Mucosa of descending colon (tissue), 3 donors: ENCODE measurements around the gene ISYNA1. TPM values are rescaled to one million over a fixed set of nuclear protein-coding genes. Genes with fewer than 3 reads are reported as not detected.

Experiments used
- ATAC-seq: fragments of 200-7000 bp; cut with Tn5 transposase; one replicate; pipeline ENCODE4 v1.9.1; 2020; ENCODE audit warnings: mild to moderate bottlenecking, moderate library complexity
- DNase-seq, 3 donors: peaks; one replicate each; pipeline ENCODE4 v3.0.0-alpha.2; 2020
- H3K36me3 ChIP-seq: fragments of 200-600 bp; one replicate; pipeline ENCODE4 v1.8.0; 2021; ENCODE audit warnings: low read depth, mild to moderate bottlenecking
- H3K4me1 ChIP-seq: fragments of 200-600 bp; one replicate; pipeline ENCODE4 v1.8.0; 2021; ENCODE audit warnings: low read depth, mild to moderate bottlenecking
- H3K4me3 ChIP-seq: fragments of 200-600 bp; one replicate; pipeline ENCODE4 v1.8.0; 2021; ENCODE audit warnings: mild to moderate bottlenecking
- H3K9me3 ChIP-seq: fragments of 200-600 bp; one replicate; pipeline ENCODE4 v1.8.0; 2021; ENCODE audit warnings: mild to moderate bottlenecking
- CTCF ChIP-seq: fragments of 200-600 bp; IDR thresholded peaks from one replicate; pipeline ENCODE4 v1.8.0; 2022; ENCODE audit warnings: antibody characterized with exemption, mild to moderate bottlenecking
- intact Hi-C, 2 donors: fragments of 100-400 bp; cut with DNase I in 1 of 2; cut with micrococcal nuclease in 1 of 2; formaldehyde crosslinking; loops; one replicate each; pipeline versions ENCODE4 v1.11.0 to v1.11.1; 2022; cut with DNase I, micrococcal nuclease
- total RNA-seq, 3 donors: library from RNA; stranded (reverse); fragmentation: NEBNext Ultra II Directional in 2 of 3; extraction: Animal tissue kit (Norgen Biotek cat#: 25700) in 2 of 3; gene quantifications; one replicate each; pipeline versions ENCODE4 v1.2.1 to v1.2.4, GENCODE V29; 2021 to 2023
- donor health status: DM: no; HTN: no; CAD: no; lungs with moderate emphysema.
- donor health status: DM: no; HTN: no; CAD: no.
- donor health status: DM: no; HTN: yes; CAD: no.

Gene ISYNA1
- total RNA-seq, 3 donors from 2014 or later = 10.2 to 20.0 (median 13.2) TPM

- ATAC-seq (no peak), DNase-seq (no peak)
- Histone ChIP-seq H3K4me3 (no peak overlapping the region), H3K36me3 (no peaks in the 10 kb centered on the region), H3K9me3 (no peaks in the 10 kb centered on the region), H3K4me1 (peaks cover 11% of the 10 kb centered on the region)
- TF ChIP-seq CTCF = no peak
- intact Hi-C loops = no loop called here
Measured at GRCh38 chr19:18391509-18392075, 46.3 kb downstream of the ISYNA1 start.

GRCh38 chr19:18390065-18390907 lies 47.6 kb downstream of the ISYNA1 start:
- no peak for TF ChIP-seq CTCF
- Histone ChIP-seq H3K4me3 (no peak overlapping the region), H3K4me1 (peaks cover 11% of the 10 kb centered on the region), H3K9me3 (no peaks in the 10 kb centered on the region), H3K36me3 (no peaks in the 10 kb centered on the region)
- DNase-seq (no peak), ATAC-seq (no peak)
- intact Hi-C loops = no loop called here

GRCh38 chr19:18389726-18390064 lies 48.2 kb downstream of the ISYNA1 start:
- DNase-seq (no peak), ATAC-seq (no peak)
- TF ChIP-seq CTCF = no peak
- no peak overlapping the region for H3K4me3 ChIP-seq
- intact Hi-C loops = no loop called here
- no peaks in the 10 kb centered on the region for H3K9me3 ChIP-seq
- peaks cover 11% of the 10 kb centered on the region for H3K4me1 ChIP-seq
- no peaks in the 10 kb centered on the region for H3K36me3 ChIP-seq

GRCh38 chr19:18388960-18389725 lies 48.8 kb downstream of the ISYNA1 start:
- Histone ChIP-seq H3K9me3 (no peaks in the 10 kb centered on the region), H3K36me3 (no peaks in the 10 kb centered on the region), H3K4me1 (peaks cover 11% of the 10 kb centered on the region), H3K4me3 (no peak overlapping the region)
- intact Hi-C loops = no loop called here
- ATAC-seq (no peak), DNase-seq (no peak)
- no peak for TF ChIP-seq CTCF

- intact Hi-C loops = no loop called here
- Histone ChIP-seq H3K4me1 (peaks cover 11% of the 10 kb centered on the region), H3K4me3 (no peak overlapping the region), H3K36me3 (no peaks in the 10 kb centered on the region), H3K9me3 (no peaks in the 10 kb centered on the region)
- DNase-seq (peak; percentile 89 to 95 (median 93)), ATAC-seq (peak; percentile 86)
- peak; percentile 100 for TF ChIP-seq CTCF
Measured at GRCh38 chr19:18388100-18388959, 49.6 kb downstream of the ISYNA1 start.
